DMS79 treated with DMSO at 0.1 percent for 48 hours (cell line): ENCODE results near the gene REX1BD.

ENCODE experiments used
- DNase-seq: peaks from one replicate; lab custom pipeline; 2025; lab: John Stamatoyannopoulos, UW

The REX1BD gene

DNA sequence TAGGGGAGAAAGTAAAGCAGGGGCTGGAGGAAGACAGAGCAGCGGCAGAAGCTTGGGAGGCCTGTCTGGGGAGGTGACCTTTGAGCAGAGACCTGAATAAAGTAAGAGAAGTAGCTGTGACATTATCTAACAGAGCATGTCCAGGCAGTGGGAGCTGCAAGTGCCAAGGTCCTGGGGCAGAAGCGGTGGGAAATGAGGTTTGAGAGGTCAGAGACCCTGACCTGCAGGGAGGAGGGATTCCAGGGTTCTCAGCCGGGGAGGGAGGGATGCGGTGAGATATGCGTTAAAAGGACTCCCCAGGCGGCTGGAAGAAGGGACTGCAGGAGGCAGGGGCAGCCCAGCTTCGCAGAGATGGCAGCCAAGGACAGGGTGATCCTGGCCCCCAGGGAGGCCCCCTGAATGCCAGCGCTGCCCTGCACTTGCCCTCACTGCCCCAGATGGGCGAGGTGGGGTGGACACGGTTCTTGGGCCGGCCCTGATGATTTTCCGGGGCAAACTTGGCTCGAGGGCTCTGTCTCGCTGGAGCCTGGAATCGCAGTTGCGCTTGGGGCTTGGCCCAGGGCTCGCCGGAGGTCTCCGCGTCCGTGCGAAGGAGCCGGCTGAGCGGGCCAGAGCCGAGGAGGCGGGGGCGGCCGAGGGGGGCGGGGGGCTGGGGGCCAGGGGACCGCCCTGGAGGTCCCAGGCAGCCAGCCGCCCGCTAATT, 14.8 kb downstream of the REX1BD start:
- no peak for DNase-seq

DNA sequence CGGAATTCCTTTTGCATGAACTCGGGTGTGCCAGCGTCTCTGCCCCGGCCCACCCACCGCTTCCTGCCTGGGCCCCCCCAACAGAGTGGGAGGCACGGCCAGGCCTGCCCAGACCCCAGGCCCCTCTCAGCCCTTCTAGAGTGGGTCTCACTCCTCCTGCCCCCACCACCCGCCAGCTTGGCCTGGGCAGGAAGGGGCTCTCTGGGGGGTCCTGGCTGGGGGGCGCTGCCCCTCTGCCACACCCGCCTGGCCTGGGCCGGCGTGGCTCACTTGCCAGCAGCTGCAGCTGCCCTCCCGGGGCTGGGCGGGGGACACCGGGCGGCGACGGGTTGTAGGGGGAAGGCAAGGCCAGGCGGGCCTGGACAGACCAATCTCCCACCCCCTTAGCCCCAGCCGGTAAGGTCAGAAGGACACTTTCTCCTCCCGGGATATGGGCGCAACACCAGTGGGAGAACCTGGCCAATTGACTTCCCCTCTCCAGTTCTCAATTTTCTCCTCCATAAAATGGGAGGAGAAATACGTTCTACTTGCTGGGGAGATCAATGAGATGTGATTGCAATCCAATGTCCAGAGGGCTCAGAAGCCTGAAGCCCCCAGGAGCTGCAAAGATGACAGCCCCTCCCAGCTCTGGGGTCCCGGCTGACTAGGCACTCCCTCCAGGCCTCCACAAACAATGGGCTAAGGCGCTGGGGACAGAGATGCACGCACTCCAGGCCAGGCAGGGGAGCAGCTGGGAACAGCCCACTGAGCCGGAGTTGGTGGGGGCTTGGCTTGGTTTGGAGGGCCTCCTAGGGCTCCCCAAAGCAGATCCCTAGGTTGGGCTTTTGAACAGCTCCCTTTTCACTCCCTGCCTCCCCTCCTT, 15.6 kb downstream of the REX1BD start:
- no peak for DNase-seq

DNA sequence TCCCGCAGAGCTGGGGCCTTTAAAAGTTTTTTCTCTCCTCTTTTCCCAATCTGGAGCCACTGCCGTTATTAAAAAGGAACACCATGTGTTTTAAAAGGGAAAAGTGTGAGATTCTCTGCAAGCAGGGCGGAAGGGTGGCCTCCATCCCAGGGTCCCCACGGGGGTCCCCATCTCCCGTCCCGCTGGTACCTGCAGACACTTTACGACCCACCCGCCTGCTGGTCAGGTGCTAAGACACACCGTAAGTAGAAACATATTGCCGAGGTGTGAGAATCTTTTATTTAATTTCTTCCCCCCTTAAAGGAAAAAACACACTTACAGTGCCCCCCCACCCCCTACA, 16.2 kb downstream of the REX1BD start:
- DNase-seq = no peak

DNA sequence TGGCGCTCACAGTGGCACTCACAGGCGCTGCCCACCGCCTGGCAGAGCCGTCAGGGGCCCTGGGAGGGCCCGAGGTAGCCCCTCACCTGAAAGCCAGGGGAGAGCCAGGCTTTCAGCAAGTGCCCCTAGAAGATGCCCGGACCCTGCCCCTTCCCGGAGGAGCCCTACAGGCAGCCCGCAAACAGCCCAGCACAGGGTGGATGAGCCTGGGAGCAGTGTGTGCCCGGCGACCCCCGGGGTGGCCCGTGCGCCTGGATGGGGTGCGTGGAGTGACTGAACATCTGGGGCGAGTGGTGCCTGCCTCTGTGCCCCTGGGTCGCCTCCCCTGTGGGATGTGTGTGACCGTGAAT, 16.6 kb downstream of the REX1BD start:
- no peak for DNase-seq

DNA sequence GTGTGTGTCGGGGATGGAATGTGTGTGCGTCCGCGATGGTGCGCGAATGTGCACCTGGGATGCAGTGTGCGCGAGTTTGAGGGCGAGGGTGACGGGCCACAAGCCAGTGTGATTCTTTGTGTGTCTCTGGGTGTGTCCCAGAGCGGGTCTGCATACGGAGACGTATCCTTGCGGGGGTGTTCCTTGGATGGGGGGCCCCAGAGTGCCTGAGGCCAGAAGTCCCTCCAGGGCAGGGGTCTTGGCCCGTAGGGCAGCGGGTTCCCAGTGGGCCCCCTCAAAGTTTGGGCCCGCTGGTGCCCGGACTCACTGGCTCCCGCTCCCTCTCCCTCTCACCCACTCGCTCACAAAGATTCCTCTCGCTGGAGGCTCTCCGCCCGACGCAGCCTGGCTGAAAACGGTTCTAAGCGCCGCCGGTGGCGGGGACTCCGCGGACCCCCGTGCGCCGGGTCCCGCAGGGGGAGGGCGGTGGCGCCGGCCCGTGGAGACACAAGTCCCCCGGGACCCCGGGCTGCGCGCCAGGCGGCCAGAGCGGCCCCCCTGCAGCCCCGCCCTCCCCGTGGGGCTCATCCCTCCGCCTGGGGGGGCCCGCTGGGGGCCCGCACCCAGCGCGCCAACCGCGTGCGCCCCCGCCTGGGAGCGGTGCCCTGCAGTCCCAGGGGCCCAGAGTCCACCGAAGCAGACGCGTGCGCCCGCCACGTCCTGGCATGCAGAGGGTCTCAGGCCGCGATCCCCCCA, 17.1 kb downstream of the REX1BD start:
- peak; percentile 8 for DNase-seq

DNA sequence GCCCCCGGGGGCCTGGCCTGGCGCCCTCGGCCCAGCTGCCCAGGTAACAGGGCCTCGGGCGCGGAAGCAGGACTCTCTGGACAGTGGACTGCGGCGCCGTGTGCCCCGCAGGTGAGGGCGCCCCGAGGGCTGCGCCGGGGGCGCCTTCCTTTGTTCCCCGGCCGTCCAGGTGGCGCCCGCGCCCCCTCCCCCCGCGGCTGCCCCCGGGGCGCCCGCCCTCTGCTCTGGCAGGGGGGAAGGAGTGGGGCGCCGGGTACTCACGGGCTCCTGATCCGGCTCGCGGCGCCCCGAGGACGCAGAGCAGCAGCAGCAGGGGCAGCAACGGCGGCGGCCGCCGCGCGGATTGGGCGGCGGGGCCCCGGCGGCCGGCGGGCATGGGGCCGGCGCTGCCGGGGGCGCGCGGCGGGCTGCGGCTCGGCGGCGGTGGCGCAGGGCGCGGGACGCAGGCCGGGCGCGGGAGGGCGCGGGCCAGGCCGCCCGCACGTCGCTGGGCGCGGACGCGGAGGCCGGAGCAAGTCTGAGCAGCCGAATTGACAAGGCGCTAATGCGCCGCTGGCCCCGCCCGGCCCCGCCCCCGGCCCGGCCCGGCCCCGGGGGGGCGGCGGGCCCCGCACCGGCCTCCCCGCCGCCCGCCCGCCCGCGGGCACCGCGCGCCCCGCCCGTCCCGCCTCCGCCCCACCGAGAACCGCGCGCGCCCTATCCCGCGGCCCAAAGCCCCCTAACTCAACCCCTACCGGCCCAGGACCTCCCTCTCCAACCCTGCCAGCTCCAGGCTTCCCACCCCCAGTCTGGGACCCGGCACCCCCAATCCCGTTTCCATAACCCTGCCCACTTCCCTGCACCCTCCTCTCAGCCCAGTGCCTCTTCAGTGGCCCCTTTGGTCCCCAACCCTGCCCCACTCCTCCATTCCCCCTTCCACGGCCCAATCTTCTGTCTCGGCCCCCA, 18.0 kb downstream of the REX1BD start, which contains the start of gene CRLF1:
Gene CRLF1, minus strand, starts transcription at position 519 of the 945 bp plus-strand sequence. Its CDS starts 143 bp downstream, at position 376.
- no peak for DNase-seq

DNA sequence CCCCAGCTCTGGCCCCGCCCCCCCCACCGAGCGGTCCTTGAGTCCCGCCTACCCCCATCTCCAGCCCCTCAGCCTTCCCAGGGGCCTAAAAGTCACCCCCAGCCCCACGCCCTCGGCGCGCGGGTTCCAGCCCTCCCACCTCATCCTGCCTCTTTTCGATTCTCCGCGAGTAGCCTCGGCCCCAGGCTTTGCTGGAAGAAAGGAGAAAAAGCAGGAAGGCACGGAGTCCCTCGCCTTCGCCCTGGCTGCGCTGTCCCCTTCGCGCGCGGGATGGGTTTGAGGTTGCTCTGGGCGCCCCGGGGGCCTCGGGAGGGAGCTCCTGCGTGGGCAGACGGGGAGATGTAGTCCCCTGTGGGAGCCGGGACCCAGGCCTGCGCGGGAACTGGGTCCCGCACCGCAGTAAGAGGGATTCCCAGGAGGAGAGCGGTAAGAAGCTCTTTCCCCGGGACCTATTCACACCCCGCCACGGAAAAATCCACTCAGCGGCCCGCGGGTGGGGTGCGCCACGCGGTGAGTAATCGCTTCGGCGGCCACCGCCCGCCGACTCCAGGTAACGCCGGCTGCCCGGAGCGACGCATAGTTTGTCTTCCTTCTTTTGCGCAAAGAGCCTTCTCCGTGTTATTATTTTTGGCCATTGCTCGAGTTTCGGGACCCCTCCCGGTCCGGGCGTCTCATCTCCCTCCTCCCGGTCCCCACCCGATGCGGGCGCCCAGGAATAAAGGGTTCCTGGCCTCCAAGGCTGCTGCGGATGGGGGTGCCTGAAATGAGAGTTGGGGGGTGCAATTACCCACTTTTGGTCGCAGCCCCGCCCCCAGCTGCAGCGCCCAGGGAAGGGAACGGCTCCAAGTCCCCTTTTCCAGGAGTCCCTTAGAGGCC, 18.9 kb downstream of the REX1BD start:
- no peak for DNase-seq

DNA sequence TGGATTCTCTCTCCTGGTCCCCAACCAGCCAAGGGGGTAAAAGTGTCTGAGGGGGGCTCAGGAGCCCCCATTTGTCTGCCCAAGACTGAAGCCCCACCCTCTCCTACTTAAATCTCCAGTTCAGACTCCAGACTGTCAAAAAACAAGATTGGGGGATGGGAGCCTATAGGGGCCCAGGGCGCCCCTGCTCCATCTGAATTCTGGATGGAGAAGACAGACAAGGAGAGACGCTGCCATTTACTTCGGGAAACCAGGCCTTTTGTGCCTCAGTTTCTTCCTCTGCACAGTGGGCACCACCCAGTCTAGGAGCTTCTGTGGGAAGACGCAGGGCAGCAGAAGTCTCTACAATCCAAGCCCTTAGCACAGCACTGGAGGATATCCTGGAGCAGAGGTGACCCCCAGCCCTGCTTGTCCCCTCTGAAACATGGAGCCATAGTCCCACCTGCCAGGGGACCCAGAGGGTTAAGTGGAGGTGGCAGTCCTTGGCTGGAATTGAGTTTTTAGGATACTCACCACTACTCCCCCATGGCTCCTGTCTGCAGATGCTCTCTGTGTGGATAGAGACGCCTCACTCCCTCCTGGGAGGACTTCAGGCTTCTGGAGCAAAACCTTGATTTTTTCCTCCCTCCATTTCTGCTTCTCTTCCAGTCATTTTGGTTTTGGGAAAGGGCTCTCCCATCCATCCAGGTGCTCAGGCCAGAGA, 19.7 kb downstream of the REX1BD start:
- no peak for DNase-seq

DNA sequence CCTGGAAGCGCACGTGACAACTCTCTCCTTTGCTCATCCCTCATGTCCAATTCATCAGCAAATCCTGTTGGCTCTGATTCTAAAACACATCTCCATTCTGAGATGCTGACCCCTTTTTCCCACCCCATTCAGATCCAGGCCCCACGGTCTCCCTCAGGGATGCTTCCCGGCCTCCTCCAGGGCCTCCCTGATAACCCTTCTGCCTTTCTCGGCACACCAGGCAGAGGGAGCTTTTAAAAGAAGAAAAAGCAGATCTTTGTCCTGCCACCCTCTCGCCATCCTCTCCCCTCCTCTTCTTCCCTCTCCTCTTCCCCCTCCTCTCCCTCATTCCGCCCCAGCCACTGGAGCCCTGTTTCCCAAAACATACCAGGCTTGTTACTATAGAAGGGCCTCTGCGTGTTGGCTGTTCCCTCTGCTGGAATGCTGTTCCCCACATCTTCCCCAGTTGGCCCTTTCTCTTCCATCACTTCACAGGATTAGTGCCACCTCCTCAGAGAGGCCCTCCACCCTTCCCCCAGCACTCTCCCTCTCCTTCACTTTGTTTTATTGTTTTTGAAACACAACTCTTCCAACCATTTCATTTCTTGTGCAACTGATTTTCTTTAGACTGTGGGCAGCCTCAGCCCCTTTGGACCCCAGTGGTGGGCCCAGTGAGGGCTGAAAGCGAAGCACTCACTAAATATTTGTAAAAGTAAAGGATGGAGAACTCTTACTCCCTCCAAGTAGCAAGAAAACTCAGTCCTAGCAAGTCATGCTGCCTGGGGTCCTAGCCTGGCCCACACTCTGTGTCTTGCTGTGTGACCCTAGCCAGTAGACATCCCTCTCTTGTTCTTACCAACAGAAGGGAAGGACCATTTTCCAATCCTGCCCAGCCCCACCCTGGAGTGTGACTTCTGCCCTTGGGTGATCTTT, 20.5 kb downstream of the REX1BD start:
- no peak for DNase-seq

DNA sequence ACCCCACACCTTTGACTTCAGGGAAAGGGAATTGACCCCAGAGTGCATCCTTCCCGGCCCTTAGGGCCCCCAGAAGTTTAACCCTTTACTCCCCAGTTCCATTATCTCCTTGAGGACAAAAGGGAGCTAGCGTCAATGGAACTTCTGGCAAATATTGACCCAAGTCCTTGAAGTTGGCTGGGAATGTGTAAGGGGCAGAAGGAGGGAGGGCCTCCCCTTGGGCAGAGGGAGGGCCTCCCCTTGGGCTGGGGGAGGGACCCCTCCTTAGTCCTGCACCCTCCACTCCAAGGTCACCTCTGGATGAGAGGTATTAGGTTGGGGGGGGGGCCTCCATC, 21.1 kb downstream of the REX1BD start:
- DNase-seq = no peak

DNA sequence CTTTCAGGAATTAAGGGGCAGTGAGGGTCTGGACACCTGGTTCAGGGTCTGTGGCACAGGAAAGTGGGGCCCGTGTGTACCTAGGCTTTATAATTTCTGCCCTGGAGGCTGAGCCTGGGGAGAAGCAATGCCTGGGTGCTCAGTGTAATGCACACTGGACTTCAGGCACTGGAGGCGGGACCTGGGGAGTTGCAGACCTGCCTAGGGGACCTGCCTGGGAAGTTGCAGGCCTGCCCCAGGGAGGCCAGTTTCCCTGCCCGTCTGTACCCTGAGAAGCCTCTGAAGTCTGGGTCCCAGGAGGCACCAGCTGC, 21.6 kb downstream of the REX1BD start:
- no peak for DNase-seq

DNA sequence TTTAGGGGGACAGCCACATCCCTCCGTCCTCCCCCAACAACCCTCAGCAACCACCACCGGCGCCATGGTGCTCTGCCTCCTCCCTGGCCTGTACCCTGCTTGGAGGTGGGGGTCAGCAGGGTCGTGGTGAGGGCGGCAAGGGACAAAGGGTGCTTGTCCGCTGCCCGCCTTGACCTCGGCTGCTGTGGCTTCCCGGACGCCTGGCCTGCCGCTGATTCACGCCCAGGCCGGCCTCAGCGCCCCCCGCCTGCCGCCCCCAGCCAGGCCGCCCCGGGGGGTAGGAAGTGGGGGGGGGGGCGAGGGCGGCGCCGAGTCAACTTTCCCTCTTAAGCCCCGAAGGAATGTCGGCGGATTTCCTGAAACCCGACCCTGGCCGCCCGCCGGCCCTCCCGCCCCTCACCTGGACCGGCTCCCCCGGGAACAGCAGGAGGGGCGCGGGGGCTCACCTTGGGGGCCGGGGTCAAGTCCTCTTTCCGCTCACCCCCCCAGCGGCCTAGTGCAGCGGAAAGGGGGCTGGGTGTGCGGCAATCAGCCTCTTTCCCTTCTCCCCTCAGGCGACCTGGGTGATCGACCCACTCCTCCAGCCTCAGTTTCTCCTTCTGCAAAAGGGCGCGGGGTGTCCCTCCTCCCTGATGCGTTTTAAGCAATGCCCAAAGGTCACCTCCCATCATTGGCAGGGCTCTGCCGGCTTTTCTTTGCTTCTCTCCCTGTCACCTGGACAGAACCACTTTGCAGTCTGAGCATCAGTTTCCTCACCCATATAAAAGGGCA, 22.1 kb downstream of the REX1BD start:
- DNase-seq = no peak

DNA sequence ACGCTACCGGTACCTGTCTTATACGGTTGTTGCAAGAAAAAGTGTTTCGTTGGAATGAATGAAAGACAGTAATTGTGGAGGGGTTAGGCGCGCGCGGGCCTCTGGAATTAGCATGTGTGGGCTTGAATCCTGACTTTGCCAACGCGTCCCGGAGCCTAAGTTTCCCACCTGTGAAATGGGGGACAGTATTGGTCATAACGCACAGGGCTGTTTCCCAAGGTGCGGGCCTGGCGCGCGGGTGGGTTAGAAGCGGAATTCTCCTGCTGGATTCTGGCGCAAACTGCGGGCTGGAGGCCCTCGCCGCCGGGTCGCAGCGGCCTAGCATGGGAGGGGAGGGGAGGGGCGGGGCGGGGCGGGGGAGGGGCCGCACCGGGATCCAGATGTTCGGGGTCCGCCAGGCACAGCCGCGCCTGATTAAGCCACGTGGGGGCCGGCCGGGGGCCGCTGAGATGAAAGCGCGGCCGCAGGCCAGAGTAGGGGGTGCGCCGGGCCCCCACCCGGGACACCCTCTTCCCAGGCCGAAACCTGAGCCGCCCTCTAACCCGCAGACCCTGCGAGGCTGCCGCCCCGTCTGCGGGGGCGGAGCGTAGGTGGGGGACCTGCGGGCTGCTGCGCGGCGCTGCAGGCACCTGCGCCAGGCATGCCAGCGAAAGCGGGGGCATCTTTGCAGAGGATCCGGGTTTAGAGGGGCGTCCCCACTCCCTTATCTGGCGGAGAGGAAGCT, 22.9 kb downstream of the REX1BD start:
- peak; percentile 41 for DNase-seq

DNA sequence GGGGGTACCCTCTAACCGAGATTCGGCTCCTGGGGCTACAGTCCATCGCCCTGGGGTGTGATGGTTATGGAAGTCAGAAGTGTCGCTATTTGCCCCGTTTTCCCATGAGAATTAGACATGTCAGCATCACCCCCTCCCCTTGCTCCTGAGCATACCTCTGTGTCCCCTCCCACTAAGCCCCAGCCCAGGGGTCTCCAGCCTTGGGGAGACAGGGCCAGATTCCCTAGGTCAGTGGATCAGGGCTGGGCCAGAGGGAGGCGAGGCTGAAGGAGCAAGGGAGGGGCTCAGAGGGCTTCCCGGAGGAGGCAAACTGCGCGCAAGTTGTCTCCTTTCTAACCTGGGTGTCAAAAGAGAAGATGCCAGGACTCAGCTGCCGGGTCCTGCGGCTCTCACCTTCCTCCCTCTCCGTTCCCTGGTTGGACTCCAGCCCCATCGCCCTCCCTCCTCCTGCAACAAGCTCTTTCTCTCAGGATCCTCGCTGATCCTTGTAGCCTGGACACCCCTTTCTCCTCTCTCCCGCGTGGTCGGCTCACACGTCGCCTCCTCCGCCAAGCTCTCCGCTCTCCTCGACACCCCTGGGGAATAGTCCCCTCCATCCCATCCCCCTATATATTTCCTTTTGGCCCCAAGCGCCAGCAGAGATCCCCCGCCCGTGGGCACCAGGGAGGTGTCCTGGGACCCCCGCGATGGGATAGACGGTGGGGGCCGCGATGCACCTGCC, 23.6 kb downstream of the REX1BD start:
- DNase-seq = peak; percentile 20

DNA sequence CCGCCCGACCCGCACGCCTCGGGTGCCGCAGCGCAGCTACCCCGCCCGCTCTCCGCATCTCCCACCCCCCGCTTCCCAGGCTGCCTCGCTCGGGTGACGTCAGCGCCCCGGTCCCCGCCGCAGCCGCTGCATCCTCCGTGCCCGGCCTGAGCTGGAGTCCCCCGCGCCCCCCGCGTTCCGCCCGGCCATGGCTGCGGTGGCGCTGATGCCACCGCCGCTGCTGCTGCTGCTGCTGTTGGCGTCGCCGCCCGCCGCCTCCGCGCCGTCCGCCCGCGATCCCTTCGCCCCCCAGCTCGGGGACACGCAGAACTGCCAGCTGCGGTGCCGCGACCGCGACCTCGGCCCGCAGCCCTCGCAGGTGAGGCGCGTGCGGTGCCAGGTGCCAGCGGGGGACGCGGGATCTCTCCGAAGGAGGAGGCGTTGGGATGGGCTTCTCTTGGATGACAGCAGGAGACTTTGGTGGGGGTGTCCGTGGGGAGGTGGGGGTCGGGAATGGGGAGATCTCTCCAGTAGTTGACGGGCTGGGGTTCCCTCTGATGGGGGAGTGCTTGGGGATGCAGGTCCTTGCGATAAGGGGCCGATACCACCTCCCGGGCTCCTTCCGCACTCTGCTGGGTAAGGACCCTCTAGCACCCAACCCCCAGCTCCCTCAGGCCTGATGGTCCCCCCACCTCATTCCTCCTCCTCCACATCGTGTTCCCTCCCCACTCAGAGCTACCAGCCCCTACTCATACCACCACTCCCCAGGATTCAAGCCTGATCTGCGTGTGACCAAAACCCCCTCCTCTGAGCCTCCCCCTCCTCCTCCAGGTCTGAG, 24.4 kb downstream of the REX1BD start, which contains the start of gene TMEM59L:
Gene TMEM59L, plus strand, starts transcription at position 99 of the 817 bp plus-strand sequence. Its CDS starts 89 bp downstream, at position 188.
- peak; percentile 24 for DNase-seq

DNA sequence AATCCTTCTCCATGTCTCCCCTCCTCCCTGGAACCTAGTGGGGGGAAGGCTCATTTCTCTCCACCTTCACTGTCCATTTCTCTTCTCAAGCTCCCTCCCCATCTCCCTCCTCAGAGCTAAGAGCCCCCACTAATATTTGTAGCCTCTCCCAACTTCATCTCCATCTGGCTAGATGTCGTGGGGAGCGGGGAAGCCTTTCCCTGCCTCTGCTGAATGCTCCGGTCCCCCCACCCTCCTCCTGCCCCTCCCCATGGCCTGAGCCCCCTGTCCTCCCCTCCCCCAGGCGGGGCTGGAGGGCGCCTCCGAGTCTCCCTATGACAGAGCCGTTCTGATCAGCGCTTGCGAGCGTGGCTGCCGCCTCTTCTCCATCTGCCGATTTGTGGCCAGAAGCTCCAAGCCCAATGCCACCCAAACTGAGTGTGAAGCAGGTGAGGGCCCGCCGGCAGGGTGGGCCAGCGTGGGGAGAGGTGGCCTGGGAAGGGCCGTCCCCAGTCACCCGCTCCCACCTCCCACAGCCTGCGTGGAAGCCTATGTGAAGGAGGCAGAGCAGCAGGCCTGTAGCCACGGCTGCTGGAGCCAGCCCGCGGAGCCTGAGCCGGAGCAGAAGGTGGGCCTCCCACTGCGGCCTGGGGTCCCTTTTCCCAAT, 25.1 kb downstream of the REX1BD start:
- no peak for DNase-seq
